GM18858 (cell line): ENCODE results near the gene GPN1.
"Not testable (repeated sequence)": the region's sequence is repeated elsewhere in the genome, so short reads cannot be mapped to it uniquely, and the experiment has no call there.

Source experiments
- ATAC-seq: cut with Tn5 transposase; IDR thresholded peaks from one replicate; pipeline ENCODE4 v1.9.1; 2021; ENCODE audit not compliant: unreplicated experiment

Gene GPN1

DNA sequence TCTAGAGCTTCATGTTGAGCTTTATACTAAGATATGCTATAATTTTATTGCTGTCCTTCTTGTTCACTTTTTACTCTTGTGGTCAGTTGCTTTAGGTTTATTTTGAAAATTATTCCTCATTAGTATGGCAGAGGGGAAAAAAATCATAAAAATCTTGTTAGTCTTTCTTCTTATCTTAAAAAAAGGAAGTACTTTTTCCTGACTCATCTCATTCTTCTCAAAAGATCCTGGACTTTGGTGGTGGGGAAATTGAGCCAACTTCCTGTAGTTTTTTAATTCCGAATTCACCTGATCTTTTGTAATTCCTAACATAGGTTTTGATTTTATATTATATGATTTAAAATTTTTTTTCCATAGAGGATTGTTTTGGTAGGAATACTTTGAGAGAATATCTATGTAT lies 38.6 kb downstream of the GPN1 start:
- no peak for ATAC-seq

DNA sequence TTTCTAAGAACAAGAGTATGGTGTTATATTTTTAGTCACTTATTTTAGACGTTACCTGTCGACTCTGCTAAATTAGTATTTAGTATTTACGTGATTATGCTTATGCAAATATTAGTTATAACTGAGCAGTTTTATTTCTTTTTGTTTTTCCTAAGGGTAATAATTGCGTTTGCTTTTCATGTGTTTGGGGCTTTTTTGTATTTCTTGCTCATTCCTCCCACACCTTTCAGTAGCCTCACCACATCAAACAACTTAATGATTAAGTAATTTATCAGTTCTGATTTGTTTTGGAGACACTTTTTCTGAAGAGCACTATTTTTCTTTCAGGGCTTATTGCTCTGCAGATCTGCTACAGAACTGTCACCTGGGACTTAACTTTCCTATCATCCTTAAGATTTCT lies 42.4 kb downstream of the GPN1 start:
- no peak for ATAC-seq

DNA sequence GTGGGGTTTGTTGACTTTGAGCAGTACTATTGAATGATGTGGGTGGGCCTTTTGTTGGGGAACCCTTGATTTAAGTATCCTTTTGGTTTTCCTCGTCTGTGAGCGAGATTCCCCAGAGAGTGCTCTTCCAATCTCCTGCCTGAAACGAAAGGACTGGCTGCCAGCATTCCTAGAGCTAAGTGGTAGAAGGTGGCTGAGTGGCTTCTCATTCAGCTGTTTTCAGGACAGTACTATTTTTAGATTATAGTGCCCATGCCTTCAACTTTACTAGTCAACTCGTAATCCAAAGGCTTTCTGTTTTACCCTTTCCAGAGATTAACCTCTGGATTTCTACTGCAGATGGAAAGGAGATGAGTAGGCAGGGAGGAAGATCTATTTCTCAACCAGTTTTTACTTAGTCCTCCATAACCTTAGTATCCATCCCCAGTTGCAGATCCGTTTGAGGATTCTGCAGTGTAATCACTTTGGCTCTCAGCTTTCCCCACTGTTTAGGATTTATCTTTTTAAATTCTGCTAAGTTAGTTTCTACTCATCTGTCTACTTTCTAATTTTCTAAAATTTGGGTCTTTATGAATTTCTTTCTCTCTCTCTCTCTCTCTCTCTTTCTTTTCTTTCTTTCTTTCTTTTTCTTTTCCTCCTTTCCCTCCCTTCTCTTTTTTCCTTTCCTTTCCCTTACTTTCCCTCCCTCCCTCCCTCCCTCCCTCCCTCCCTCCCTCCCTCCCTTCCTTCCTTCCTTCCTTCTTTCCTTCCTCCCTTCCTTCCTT lies 44.1 kb downstream of the GPN1 start:
- no peak for ATAC-seq

DNA sequence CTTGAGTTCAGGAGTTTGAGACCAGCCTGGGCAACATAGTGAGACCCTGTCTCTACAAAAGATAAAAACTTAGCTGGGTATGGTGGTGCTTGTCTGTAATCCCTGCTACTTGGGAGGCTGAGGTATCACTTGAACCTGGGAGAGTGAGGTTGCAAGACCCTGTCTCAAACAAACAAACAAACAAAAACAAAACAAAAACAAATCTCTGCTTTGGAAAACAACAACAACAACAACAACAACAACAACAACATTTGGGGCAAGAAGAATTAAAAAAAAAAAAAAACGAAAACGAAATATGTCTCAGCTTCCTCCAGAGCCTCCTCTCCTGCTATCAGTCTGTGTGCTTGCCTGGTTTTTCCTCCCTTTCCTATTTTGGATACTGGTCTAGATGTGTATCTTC lies 51.7 kb downstream of the GPN1 start:
- no peak for ATAC-seq

DNA sequence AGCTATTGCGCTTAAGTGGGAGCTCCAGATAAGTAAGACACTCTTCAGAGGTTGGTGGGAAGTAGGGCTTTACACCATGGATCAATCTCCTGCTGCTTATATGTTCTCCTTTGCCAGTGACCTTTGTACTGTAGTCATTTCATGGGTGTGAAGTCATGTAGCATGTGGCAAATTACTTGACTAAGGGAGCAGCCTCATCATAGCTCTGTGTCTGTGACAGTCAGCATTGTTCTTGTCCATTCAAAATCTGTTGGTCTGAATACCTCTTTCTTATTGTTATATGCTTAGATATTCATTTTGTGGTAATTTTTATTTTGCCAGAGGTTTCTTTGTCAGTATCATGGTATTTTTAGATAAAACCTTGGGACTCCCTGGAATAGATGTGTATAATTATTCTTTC lies 53.0 kb downstream of the GPN1 start:
- ATAC-seq = no peak

DNA sequence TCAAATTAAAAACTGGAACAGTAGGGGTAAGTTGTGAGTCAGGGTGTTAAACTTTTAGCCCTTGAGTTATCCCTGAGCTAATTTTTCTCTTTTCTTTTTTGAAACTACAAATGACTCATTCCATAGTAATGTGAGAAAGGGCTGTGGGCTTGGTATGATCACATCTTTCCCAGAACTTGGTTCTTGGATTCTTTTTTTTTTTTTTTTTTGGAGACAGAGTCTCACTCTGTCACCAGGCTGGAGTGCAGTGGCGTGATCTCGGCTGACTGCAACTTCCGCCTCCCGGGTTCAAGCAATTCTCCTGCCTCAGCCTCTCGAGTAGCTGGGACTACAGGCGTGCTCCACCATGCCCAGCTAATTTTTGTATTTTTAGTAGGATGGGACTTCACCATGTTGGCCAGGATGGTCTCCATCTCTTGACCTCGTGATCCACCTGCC lies 53.5 kb downstream of the GPN1 start:
- ATAC-seq = not testable (repeated sequence)

DNA sequence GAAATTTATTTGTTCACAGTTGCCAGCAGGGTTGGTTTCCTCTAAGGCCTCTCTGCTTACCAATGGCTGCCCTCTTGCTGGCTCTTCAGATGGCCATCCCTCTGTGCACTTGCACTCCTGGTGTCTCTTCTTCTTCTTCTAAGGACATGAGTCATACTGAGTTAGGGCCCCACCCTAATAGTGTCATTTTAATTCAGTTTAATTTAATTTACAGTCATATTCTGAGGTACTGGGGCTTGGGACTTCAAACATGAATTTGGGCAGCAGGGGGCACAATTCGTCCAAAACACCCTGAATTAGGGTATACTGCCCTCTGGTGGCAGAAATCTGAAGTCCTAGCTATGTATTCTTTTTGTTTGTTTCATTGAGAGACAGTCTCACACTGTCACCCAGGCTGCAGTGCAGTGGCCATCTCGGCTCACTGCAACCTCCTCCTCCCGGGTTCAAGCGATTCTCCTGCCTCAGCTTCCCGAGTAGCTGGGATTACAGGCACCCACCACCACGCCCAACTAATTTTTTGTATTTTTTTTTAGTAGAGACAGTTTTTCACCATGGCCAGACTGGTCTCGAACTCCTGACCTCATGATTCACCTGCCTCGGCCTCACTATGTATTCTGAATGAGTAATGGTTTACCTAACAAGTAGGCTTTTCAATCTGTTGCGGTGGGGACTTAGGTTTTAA lies 54.7 kb downstream of the GPN1 start:
- peak; percentile 47 for ATAC-seq

DNA sequence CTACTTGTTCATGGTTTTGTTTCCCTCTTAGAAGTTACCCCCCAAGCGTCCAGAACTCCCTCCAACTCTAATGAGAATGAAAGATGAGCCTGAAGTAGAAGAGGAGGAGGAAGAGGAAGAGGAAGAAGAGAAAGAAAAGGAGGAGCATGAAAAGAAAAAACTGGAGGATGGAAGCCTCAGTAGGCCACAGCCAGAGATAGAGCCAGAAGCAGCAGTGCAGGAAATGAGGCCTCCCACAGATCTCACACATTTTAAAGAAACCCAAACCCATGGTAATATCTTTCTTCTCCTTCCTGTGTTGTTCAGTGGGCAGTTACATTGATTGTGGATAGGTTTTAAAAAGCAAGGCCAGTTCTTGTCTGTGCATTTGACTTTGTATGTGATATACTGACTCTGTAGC lies 56.2 kb downstream of the GPN1 start:
- ATAC-seq = not testable (repeated sequence)

DNA sequence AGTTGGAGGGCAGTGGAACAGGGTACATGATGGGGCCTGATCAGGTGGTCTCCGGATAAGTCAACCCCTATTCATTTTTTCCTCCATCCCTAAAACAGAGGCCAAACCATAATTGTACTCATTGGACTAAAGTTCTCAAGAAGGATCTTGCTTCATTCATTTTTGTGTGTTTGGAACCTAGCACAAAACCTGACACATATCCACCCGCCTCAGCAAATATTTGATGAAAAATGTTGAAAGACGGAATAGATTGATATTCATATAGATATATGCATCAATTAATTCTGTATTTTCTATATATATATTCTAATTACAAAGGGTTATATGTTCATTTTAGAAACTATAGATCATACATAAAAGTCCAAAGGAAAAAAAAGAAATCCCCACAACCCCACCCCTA lies 56.7 kb downstream of the GPN1 start:
- ATAC-seq = no peak

DNA sequence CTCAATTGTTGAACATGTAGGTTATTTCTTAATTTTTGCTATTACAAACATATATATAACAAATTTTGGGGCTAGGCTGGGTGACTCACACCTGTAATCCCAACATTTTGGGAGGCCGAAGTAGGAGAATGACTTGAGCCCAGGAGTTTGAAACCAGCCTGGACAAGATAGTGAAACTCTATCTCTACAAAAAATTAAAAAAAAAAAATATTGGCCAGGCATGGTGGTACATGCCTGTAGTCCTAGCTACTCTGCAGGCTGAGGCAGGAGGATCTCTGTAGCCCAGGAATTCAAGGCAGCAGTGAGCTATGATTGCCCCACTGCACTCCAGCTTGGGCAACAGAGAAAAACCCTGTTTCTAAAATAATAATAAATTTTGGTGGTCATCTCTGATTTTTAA lies 58.4 kb downstream of the GPN1 start:
- no peak for ATAC-seq

DNA sequence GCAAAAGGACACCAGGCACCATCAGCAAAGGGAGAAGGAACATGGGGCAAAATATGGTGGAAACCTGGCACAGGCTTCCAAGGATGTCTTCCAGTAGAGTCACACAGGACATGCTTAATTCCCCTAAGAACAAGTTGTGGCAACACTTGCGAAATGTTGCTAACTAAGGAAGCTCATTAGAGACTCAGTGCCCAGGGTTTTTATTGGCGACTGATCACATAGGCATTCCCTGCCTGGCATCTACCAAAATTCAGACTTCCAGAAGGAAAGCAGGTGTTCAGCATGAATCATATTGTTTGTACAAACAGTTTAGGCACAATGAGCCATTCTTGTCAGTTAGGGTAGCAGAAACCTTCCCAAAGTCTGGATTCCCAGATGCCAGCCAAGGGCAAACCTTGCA lies 60.6 kb downstream of the GPN1 start:
- no peak for ATAC-seq

DNA sequence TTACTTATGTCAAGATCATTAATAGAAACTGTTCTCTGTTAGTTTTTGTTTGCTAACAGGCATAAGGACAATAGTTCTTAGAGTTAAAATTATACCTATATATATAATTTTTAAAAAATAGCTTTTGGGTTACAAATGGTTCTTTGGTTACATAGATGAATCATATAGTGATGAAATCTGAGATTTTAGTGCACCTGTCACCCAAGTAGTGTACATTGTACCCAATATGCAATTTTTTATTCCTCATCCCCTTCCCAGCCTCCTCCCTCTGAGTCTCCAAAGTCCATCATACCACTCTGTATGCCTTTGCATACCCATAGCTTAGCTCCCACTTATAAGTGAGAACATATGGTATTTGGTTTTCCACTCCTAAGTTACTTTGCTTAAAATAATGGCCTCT lies 61.2 kb downstream of the GPN1 start:
- no peak for ATAC-seq

DNA sequence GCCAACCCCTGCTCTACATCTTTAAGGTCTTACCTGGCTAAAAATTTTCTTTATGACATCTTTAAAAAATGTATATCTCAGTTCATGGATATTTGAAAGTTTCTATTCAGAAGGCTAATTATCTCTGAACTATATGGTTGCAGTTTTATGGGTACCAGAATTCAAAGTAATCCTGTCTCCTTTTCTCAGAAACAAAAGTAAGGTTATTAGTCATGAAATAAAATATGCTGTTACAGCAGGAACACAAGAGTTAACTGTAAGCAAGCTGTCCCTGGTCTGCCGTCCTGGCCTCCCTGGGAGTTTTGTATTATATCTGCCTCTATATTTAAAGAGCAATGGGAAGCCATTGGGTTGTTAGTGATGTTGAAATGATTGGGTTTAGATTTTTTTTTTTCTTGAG lies 68.8 kb downstream of the GPN1 start:
- ATAC-seq = no peak
